Epithelial cell of prostate (primary cell): ENCODE data around the gene HOXD12.

Source experiments
- DNase-seq: peaks from one replicate; pipeline ENCODE4 v3.0.0-alpha.2; 2011; ENCODE audit warnings: low read depth, low spot score
- H3K27ac ChIP-seq: fragments of 450-650 bp; 2 replicates; pipeline ENCODE4 v1.5.1; 2017; ENCODE audit warnings: mild to moderate bottlenecking

Gene HOXD12

DNA sequence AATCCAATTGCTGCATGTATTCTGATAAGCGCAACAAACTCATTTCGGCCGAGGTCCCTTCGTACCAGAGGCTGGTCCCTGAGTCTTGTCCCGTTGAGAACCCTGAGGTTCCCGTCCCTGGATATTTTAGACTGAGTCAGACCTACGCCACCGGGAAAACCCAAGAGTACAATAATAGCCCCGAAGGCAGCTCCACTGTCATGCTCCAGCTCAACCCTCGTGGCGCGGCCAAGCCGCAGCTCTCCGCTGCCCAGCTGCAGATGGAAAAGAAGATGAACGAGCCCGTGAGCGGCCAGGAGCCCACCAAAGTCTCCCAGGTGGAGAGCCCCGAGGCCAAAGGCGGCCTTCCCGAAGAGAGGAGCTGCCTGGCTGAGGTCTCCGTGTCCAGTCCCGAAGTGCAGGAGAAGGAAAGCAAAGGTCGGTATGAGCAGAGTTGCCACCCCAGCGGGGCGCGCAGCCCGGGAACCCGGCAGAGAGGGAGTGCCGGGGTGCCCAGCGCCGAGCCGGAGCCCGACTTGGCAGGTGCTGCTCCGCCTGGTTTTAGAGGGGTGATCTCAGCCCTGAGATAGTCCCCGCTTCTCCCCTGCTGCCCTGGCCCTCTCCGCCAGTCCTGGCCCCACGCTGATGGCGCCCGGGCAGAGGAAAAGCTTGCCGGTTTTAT is 17.7 kb downstream of the HOXD12 start:
- no peak for DNase-seq
- H3K27ac ChIP-seq: peak overlapping the region; percentile 54

DNA sequence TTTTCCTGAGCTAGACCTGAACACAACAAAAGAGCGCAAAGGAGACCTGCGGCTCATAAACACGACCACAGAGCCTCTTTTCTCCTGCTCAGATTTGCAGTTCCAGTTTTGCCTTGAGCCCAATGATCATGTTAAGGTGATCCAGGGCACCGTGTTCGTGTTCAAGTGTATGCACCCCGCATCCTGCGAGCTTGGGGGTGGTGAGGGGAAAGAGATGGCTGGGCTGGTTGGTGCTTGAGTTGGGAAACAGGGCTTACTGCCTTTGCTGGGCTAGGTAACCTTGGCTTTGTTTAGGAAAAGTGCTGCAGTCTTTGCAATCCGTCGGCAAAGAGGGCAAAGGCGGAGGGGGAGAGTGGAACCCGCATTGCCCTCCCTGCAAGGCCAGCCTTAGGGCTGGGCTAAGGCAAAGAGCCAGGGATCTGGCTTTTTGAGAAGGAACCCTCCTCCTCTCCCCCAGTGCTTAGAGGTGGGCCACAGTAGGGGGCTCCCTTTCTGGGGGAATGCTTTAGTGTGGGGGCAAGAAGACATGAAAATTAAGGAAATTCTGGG is 18.3 kb downstream of the HOXD12 start:
- no peak for DNase-seq

DNA sequence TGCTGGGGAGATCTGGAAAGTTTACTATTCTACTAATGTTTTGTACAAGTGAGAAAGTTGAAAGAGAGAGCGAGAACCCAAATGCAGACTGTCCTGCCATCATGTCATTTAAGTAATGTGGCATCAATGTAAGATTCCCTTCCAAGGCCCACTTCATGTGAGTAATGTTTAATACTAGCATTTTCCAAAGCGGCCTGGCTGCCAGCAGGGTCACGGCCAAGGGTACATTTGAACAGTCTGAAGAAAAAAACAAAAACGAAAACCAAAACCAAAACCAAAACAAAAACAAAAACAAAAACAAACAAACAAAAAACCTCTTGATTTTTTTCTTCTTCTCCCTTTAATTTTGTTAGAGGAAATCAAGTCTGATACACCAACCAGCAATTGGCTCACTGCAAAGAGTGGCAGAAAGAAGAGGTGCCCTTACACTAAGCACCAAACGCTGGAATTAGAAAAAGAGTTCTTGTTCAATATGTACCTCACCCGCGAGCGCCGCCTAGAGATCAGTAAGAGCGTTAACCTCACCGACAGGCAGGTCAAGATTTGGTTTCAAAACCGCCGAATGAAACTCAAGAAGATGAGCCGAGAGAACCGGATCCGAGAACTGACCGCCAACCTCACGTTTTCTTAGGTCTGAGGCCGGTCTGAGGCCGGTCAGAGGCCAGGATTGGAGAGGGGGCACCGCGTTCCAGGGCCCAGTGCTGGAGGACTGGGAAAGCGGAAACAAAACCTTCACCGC is 19.2 kb downstream of the HOXD12 start:
- no peak for DNase-seq
- H3K27ac ChIP-seq: no peak overlapping the region

More for the DNA sequence above, 18.3 kb downstream of the HOXD12 start:
- H3K27ac ChIP-seq: no peak overlapping the region

DNA sequence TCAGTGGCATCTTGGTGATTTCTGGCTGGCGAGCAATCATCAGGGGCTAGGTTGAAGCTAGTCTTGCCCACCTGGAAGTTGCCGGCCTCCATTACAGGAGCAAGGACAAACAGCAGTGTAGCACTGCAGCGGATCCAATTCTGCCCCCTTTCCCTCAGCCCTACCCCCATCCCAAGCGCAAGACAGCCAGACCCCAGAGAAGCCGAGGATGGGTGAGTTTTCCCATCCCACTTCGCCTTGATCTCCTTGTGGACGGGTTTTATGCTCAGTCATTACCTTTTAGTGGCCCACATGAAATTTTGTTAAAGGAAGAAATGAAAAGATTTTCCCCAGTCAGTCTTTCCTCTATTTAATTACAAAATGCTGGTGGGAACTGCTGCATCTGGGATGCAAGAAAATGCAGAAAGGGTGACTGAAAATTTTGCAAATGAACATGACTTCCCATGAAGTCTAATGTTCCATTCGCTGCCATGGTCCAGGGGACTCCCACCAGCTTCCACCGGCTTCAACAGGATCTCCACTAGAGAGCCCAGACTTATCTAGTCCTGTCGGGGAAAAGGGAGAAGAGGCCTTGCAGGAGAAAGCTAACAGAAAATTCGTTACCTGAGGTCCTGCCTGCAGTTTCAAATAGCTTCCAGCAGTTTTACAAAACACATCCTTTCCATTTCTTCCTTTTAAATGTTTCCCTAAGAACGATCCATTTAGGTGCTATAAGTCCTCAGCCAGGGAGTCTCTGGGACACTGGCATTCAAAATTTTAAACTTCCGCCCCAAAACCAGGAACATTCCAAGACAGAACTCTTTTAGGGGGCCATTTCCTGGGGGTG is 21.0 kb downstream of the HOXD12 start:
- H3K27ac ChIP-seq: no peak overlapping the region
- no peak for DNase-seq

DNA sequence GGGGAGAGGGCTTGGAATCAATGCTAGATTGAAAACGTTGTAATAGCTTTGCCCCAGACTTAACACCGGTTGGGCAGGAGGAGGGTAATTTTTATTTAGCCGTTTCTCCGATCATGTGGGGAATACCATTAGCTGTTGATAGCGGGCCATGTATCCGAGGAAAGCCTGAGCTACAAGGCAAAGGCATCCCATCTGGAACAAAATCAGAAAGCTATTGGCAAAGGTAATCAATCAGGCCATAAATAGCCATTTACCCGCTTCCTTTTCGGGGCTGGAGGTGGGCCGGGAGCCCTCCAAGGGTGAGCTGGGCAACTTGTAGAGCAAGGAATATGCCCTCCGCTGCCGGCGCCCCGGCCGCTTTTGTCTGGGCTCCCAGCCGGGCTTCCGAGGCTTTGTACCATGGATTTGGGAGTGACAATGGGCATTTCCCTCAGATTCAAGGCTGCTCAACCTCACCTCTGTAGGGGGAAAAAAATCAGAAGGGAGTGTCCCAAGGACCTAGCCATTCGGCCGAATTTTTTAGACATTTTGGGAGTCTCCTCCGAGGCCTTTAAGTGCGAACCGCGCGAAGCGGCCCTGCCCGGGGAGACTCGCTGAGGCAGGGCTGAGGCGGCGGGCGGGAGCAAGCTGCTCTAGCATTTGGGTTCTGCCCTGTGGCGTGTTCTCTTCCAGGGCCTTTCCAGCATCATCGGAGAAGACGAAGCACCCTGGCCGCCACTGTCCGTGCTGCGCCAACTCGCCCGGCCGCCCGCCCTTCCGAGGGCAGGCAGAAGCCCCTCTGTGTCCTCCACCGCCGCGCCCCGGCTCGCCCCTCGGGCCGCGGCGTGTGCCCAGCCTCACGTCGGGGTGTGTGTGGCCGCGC is 21.8 kb downstream of the HOXD12 start:
- no peak for DNase-seq
- H3K27ac ChIP-seq: no peak overlapping the region

DNA sequence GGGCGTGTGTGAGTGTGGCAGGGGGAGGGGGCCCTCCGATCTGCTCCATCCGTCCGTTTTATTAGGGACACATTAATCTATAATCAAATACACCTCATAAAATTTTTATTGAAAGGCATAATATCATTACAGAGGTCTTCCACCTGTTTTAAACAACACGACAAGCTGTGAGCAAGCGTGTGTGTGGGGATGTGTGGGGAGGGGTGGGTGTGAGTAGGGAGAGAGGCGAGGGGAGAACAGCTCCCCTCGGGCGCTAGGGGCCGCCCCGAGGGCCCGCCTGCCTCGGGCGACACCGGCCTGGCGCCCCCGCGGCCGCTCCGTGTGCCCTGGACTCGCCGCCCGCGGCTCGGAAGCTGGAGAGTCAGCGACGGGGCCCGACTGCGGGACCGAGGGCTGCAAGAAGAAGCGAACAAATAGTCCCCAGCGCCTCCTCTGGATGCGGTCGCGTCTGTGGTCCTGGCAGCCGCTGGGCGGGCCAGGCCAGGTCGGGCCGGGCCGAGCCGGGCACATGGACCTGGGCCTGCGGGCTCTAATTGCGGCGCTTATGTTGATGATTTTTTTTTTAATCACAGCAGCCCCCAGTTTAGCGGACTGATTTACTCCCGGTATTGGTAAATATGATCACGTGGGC is 22.6 kb downstream of the HOXD12 start:
- DNase-seq: no peak

DNA sequence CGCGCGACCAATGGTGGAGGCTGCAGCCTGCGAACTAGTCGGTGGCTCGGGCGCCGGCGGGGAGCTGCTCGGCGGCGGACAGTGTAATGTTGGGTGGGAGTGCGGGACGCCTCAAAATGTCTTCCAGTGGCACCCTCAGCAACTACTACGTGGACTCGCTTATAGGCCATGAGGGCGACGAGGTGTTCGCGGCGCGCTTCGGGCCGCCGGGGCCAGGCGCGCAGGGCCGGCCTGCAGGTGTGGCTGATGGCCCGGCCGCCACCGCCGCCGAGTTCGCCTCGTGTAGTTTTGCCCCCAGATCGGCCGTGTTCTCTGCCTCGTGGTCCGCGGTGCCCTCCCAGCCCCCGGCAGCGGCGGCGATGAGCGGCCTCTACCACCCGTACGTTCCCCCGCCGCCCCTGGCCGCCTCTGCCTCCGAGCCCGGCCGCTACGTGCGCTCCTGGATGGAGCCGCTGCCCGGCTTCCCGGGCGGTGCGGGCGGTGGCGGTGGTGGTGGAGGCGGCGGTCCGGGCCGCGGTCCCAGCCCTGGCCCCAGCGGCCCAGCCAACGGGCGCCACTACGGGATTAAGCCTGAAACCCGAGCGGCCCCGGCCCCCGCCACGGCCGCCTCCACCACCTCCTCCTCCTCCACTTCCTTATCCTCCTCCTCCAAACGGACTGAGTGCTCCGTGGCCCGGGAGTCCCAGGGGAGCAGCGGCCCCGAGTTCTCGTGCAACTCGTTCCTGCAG is 23.3 kb downstream of the HOXD12 start, which contains the start of gene HOXD9:
TSS of gene HOXD9 (plus strand) at position 37 of the 728 bp plus-strand sequence. CDS start at position 87, 50 bp downstream.
- no peak for DNase-seq
- no peak within 1 kb of the TSS for H3K27ac ChIP-seq

More for the DNA sequence above, 22.6 kb downstream of the HOXD12 start:
- no peak overlapping the region for H3K27ac ChIP-seq

DNA sequence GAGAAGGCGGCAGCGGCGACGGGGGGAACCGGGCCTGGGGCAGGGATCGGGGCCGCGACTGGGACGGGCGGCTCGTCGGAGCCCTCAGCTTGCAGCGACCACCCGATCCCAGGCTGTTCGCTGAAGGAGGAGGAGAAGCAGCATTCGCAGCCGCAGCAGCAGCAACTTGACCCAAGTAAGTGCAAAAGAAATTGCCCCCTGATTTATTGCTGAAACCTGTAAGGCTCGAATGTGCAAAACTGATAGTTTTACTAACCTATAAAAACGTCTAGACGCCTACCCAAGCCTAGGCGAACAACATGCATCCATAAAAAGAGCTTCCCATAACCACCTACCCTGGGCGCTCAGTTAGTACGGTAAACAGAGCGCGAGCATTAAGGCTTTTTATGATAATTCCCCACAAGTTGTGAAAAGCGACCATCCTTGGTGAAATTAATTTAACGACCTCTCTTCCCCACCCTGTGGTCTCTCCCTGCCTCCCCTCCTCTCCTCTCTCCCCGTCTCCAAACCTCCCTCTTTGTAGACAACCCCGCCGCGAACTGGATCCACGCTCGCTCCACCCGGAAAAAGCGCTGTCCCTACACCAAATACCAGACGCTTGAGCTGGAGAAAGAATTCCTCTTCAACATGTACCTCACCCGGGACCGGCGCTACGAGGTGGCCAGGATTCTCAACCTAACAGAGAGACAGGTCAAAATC is 24.0 kb downstream of the HOXD12 start:
- H3K27ac ChIP-seq: no peak overlapping the region
- DNase-seq: no peak

DNA sequence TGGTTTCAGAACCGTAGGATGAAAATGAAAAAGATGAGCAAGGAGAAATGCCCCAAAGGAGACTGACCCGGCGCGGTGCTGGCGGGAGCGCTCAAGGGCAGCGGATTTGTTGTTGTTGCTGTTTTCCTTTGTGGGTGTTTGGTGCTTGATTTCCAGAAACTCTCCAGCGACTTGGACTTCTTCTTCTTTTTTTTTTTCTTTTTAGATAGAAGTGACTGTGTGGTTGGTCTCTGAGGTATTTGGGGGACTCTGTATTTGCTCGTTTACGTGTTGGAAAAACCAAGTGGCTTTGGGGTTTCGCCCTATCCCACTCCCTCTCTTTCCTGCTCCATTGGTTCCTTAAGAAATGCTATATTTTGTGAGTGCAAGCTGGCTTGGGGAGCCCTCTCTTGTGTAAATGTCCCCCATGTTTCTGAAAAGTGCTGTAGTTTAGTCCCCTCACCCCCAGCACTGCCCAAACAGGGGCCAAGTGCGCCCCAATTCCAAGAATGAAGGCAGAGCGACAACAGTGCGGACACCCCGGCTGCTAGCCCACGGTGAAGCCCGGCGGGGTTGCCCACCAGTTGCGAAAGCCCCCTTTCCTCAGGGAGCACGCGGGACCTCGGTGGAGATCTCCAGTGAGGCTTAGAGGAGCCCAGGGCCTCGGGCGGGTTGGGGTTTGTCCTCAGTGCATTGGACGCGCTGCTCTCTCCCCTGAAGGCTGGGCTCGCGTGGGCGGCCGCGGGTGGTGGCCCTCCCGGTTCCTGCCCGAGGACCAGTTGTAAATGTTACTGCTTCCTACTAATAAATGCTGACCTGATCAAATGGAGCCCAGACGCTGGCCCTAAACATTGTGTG is 24.7 kb downstream of the HOXD12 start:
- no peak for DNase-seq
- H3K27ac ChIP-seq: no peak overlapping the region

DNA sequence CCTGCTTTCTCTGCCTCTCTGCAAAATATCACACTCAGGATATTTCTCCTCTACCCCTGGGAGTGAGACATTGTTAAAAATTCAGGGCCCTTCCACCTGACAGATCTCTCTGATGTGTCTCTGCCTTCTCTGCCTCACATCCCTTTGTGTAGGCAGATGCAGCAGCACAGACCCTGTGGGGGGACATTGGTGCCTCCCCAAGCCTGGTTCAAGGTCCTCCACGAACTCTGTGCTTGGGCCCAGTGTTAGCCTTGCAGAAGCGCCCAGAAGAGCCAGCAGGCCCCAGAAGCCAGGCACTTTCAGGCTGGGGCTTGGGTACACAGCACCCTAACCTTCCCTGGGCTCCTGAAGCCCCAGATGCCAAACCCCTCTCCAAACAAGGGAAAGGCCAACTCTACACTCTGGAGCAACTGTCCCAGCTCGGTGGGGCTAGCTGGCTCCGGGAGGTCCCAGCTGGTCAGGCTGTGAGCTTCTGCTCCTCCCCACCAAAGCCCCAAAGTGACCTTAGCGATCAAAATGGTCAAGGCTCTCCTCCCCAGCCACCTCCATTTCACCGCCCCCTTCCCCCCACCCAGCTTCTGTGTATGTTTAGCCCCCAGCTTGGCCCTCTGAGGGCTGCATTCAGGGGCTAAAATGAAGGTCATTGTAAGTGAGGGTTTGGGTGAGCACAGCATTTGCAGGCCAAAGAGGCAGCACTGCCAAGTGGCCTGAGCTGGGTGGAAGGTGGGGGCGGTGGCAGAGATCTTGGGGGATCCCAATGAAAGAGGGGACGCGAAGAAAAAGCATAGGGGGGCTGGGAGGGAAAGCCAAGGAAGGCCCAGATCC is 25.6 kb downstream of the HOXD12 start:
- H3K27ac ChIP-seq: no peak overlapping the region
- DNase-seq: no peak

DNA sequence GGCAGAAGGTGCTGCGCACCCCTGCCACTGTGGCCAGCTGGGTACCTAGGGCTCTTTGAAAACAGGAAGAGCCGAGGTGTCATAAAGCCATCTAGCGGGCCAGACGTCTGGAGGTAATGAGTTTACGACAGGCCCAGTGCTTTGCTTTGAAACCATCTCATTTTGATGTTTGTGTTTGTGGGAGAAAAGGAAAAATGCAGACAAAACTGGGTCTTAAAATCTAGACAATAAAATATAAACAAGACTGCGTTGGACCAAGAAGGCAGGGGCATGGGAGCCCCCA is 26.1 kb downstream of the HOXD12 start:
- H3K27ac ChIP-seq: no peak overlapping the region
- no peak for DNase-seq

DNA sequence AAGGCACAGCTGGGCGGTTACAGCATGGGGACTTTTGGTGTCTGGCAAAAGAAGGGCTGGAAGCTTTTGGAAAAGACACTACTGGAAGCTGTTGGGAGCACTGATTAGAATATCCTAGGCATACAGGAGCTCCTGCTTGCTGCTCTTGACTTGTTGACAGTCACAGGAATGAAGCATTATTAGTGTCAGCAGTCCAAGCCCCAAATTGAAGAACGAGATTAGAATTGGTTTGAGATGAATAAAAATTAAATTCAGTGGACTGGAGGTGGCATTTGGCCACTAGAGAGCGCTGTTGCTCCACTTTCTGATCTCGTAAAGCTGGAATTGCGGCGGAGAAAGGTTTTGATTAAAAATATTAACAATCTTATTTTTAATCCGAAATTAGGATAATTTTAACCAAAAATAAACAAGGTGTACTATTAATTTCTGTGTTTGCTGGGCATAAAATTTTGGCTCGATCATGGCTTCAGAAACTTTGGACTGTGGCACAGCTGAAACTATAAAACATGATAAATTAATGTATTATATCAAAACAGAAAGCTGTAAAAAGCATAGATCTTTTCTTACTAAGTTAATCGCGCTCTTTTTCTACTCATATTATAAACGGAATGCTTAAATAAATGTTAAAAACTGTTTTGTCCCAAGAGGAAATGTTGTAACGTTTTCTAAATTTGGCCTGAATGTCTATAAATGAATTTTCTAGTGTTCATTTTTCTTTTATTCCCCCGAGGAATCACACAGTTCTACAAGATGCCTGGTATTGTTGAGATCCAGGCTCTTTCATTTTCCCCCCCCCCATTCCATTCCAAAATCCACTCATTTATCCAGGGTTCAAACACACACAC is 27.6 kb downstream of the HOXD12 start:
- no peak for DNase-seq
- no peak overlapping the region for H3K27ac ChIP-seq

DNA sequence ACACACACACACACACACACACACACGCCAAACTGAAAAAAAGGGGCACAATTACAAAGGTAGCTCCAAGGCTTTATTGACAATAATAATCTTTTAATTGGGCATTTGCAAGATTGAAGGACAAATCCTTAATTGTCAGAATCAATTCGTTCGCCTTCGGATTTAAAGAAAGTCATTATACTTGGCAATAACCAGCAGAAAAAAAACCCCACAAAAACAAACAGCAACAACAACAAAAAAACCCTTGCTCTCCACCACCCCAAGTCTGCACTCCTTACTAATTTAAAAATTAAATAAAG is 28.1 kb downstream of the HOXD12 start:
- H3K27ac ChIP-seq: no peak overlapping the region
- DNase-seq: no peak

DNA sequence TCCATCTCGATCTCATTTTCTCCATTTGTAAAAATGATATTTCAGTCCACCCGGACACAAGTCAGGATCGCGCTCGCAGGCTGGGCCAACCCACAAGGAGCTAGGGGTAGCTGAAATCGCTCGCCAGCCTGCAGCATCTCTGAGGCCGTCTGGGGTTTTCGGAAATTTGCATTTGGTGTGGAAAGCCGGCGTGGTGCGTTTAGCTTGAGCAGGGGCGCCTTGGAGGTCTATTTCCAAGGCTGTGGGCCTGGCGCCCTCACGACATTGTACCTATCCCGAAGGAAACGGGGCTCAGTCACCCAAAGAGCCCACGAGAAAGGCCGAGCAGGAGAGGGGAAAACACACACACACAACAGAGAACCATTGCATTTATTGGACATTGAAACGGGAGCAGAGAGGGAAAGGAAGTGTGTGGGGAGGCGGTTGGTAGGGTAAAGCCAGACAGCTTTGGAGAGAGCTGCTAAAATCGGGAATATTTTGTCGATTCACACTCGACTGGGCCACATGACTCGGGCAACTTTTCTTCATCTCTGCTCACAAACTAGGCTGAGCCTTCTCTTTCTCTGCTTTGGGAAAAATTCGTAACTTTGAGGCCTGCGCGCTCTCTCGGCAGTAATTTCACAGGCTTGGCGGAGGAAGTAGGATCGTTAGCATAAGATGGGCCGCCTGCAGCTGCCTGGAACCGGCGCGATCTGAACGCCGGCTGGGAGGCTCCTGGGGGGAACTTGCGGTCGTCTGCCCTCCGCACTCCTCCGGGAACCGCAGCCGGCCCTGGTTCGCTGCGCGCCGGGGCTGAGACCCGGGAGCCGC is 28.8 kb downstream of the HOXD12 start:
- DNase-seq: no peak
- no peak overlapping the region for H3K27ac ChIP-seq
